ENCODE results near the gene VIM. TPM values are rescaled to one million over a fixed set of nuclear protein-coding genes. Genes with fewer than 3 reads are reported as not detected.
"Not testable (repeated sequence)": the region's sequence is repeated elsewhere in the genome, so short reads cannot be mapped to it uniquely, and the experiment has no call there.

The VIM gene
- total RNA-seq, 3 donors from 2014 or later (not counting 1 experiment from before 2014, with no cell fraction given) = 627 to 717 (median 634) TPM

DNA sequence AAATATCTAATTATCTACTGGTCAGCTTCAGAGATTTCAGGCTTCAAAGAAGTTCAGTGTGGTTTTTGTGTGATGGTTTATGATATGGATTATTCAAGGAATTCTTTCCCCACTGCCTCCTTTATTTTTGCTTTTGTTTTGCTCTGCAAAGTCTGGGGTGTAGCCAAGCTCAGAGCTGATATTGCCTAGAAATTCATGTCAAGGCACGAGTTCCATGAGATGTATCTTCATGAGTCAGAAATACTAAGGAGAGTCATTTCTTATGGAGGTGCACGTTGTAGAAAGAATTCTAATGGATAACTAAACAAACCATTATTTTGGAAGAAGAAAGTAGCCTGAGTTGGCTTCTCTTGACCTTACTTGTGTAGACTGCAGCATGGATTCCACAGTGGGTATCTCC, 37.4 kb downstream of the VIM start:
- intact Hi-C loops (cut with micrococcal nuclease) = no loop called here
- no peak for DNase-seq
- Mint-ChIP-seq H3K4me3 (no peak overlapping the region), H3K27me3 (ENCODE audit: low read depth in 2 of 2) (peaks cover 10 to 25% of the 10 kb centered on the region in 2 donors), H3K36me3 (peaks cover 6% of the 10 kb centered on the region), H3K27ac (no peak overlapping the region), H3K9me3 (peaks cover 2 to 7% of the 10 kb centered on the region in 2 donors), H3K4me1 (no peaks in the 10 kb centered on the region)
- Histone ChIP-seq H3K27me3 (ENCODE audit: control insufficient read depth, insufficient read depth, low read length) (no peaks in the 10 kb centered on the region), H3K4me3 (ENCODE audit: low read length) (no peak overlapping the region), H3K27ac (ENCODE audit: low read length) (no peak overlapping the region), H3K4me1 (ENCODE audit: control insufficient read depth, insufficient read depth, low read length) (no peaks in the 10 kb centered on the region), H3K36me3 (ENCODE audit: control insufficient read depth, insufficient read depth, low read length) (no peaks in the 10 kb centered on the region), H3K9me3 (ENCODE audit: control insufficient read depth, insufficient read depth, low read length) (peaks cover 19% of the 10 kb centered on the region)
- 87% methylated on average over 1 of the region's 2 CpGs for WGBS (ENCODE audit: insufficient coverage)
- TF ChIP-seq, protein P1, sequence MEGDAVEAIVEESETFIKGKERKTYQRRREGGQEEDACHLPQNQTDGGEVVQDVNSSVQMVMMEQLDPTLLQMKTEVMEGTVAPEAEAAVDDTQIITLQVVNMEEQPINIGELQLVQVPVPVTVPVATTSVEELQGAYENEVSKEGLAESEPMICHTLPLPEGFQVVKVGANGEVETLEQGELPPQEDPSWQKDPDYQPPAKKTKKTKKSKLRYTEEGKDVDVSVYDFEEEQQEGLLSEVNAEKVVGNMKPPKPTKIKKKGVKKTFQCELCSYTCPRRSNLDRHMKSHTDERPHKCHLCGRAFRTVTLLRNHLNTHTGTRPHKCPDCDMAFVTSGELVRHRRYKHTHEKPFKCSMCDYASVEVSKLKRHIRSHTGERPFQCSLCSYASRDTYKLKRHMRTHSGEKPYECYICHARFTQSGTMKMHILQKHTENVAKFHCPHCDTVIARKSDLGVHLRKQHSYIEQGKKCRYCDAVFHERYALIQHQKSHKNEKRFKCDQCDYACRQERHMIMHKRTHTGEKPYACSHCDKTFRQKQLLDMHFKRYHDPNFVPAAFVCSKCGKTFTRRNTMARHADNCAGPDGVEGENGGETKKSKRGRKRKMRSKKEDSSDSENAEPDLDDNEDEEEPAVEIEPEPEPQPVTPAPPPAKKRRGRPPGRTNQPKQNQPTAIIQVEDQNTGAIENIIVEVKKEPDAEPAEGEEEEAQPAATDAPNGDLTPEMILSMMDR (IDR thresholded peaks at IDR 0.05) = no peak
- ATAC-seq = no peak

DNA sequence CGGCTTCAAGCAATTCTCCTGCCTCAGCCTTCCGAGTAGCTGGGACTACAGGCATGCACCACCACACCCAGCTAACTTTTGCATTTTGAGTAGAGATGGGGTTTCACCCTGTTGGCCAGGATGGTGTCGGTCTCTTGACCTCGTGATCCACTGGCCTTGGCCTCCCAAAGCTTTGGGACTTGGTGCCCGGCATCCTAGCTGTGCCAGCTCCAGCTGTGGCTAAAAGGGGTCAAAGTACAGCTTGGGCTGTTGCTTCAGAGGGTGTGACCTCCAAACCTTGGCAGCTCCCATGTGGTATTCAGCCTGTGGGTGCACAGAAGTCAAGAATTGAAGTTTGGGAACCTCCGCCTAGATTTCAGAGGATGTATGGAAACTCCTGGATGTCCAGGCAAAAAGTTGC, 38.5 kb downstream of the VIM start:
- DNase-seq = not testable (repeated sequence)

DNA sequence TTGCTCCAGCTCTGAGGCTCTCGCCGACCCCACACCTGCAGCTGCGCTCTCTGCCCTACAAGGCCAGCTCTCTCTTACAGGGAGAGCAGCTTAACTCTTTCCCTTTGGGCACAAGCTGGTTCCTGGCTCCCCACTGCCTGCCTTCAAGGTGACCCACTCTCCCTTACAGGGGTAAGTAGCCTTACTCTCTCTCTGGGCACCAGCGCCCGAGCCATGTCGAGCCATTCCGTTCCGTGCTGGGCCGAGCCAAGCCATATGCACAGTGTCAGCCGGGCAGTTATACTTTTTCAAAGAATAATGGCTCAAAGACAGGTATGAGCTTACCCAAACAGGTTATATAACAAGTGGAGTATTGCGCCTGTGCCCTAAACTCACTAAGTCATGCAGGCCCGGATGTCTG, 44.6 kb downstream of the VIM start:
- H3K4me1 Mint-ChIP-seq = no peaks in the 10 kb centered on the region
- TF ChIP-seq, protein P1 (IDR thresholded peaks at IDR 0.05) = no peak
- H3K9me3 Mint-ChIP-seq = no peaks in the 10 kb centered on the region
- no peak overlapping the region for H3K27ac Mint-ChIP-seq
- peaks cover 5% of the 10 kb centered on the region for H3K9me3 ChIP-seq (ENCODE audit: control insufficient read depth, insufficient read depth, low read length)
- no peaks in the 10 kb centered on the region for H3K27me3 ChIP-seq (ENCODE audit: control insufficient read depth, insufficient read depth, low read length)
- intact Hi-C loops (cut with micrococcal nuclease) = no loop called here
- 87% methylated on average over 12 of the region's 12 CpGs for WGBS (ENCODE audit: insufficient coverage)
- no peaks in the 10 kb centered on the region for H3K36me3 ChIP-seq (ENCODE audit: control insufficient read depth, insufficient read depth, low read length)
- H3K27me3 Mint-ChIP-seq (ENCODE audit: low read depth in 2 of 2) = peaks cover 6 to 16% of the 10 kb centered on the region in 2 donors
- H3K4me1 ChIP-seq (ENCODE audit: control insufficient read depth, insufficient read depth, low read length) = no peaks in the 10 kb centered on the region
- H3K4me3 ChIP-seq (ENCODE audit: low read length) = no peak overlapping the region
- ATAC-seq = no peak
- H3K27ac ChIP-seq (ENCODE audit: low read length) = no peak overlapping the region
- no peak overlapping the region for H3K4me3 Mint-ChIP-seq
- DNase-seq = no peak
- no peaks in the 10 kb centered on the region for H3K36me3 Mint-ChIP-seq

More for the DNA sequence above, 38.5 kb downstream of the VIM start:
- H3K9me3 ChIP-seq (ENCODE audit: control insufficient read depth, insufficient read depth, low read length) = peaks cover 19% of the 10 kb centered on the region
- H3K36me3 ChIP-seq (ENCODE audit: control insufficient read depth, insufficient read depth, low read length); H3K4me1 ChIP-seq (ENCODE audit: control insufficient read depth, insufficient read depth, low read length); H3K27ac Mint-ChIP-seq; H3K4me1 Mint-ChIP-seq; H3K4me3 ChIP-seq (ENCODE audit: low read length); H3K36me3 Mint-ChIP-seq; H3K27me3 ChIP-seq (ENCODE audit: control insufficient read depth, insufficient read depth, low read length); H3K9me3 Mint-ChIP-seq; H3K4me3 Mint-ChIP-seq; intact Hi-C loops (cut with micrococcal nuclease); H3K27ac ChIP-seq (ENCODE audit: low read length); ATAC-seq: not testable (repeated sequence)
- peaks cover 10 to 25% of the 10 kb centered on the region in 2 donors for H3K27me3 Mint-ChIP-seq (ENCODE audit: low read depth in 2 of 2)
- WGBS (ENCODE audit: insufficient coverage) = 92% methylated on average over 6 of the region's 6 CpGs

DNA sequence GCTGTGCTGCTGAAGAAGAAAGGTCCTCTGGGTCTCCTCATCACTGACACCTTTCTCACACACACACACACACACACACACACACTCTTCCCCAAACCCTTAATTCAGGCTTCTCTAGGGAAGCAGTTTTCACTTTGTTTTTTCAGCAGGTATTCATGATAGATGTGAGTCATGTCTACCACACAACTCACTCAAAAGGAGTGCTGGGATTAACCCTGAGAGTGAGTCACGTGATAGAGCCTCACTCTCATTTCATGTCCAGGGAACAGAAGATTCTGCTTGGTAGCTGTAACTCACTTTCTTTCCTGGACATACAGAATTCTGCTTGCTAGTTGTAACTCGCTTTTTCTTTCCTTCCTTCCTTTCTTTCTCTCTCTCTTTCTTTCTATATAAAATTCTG, 45.4 kb downstream of the VIM start:
- no peak for ATAC-seq
- H3K27ac ChIP-seq (ENCODE audit: low read length) = no peak overlapping the region
- intact Hi-C loops (cut with micrococcal nuclease) = no loop called here
- TF ChIP-seq, protein P1 (IDR thresholded peaks at IDR 0.05) = no peak
- no peaks in the 10 kb centered on the region for H3K36me3 ChIP-seq (ENCODE audit: control insufficient read depth, insufficient read depth, low read length)
- no peak for DNase-seq
- H3K4me3 Mint-ChIP-seq = no peak overlapping the region
- no peak overlapping the region for H3K4me3 ChIP-seq (ENCODE audit: low read length)
- no peaks in the 10 kb centered on the region for H3K9me3 Mint-ChIP-seq
- no peaks in the 10 kb centered on the region for H3K36me3 Mint-ChIP-seq
- H3K27ac Mint-ChIP-seq = no peak overlapping the region
- no peaks in the 10 kb centered on the region for H3K27me3 ChIP-seq (ENCODE audit: control insufficient read depth, insufficient read depth, low read length)
- H3K27me3 Mint-ChIP-seq (ENCODE audit: low read depth in 2 of 2) = peaks cover 3 to 10% of the 10 kb centered on the region in 2 donors
- WGBS (ENCODE audit: insufficient coverage) = 87% methylated on average over 2 of the region's 2 CpGs
- peaks cover 5% of the 10 kb centered on the region for H3K9me3 ChIP-seq (ENCODE audit: control insufficient read depth, insufficient read depth, low read length)
- H3K4me1 Mint-ChIP-seq = no peaks in the 10 kb centered on the region
- H3K4me1 ChIP-seq (ENCODE audit: control insufficient read depth, insufficient read depth, low read length) = no peaks in the 10 kb centered on the region
